HUES6 (cell line): ENCODE measurements around the gene ECI2.
"Not testable (repeated sequence)": the region's sequence is repeated elsewhere in the genome, so short reads cannot be mapped to it uniquely, and the experiment has no call there.

Source experiments
- H3K27ac ChIP-seq: 2 replicates; pipeline ENCODE4 v1.7.0; 2013; ENCODE audit warnings: low read depth, mild to moderate bottlenecking, low read length, inconsistent platforms
- H3K27me3 ChIP-seq: 2 replicates; pipeline ENCODE4 v1.6.1; 2013; ENCODE audit warnings: low read length; ENCODE audit not compliant: control insufficient read depth, insufficient read depth
- H3K36me3 ChIP-seq: 2 replicates; pipeline ENCODE4 v1.6.1; 2013; ENCODE audit warnings: low read length; ENCODE audit not compliant: control insufficient read depth, insufficient read depth
- H3K4me1 ChIP-seq: 2 replicates; pipeline ENCODE4 v1.6.1; 2013; ENCODE audit warnings: low read length; ENCODE audit not compliant: control insufficient read depth, insufficient read depth
- H3K4me3 ChIP-seq: 2 replicates; pipeline ENCODE4 v1.5.1; 2013; ENCODE audit warnings: low read depth, low read length
- H3K9ac ChIP-seq: one replicate; pipeline ENCODE4 v1.6.1; 2013; ENCODE audit warnings: mild to moderate bottlenecking, low read length
- H3K9me3 ChIP-seq: 2 replicates; pipeline ENCODE4 v1.6.1; 2013; ENCODE audit warnings: low read depth, low read length; ENCODE audit not compliant: control insufficient read depth, insufficient read depth

Gene ECI2

GRCh38 chr6:4124351-4124750, 11.0 kb downstream of the ECI2 start:
- peaks cover 5% of the 10 kb centered on the region; the same call in 1 of the 2 replicates for H3K9me3 ChIP-seq
- H3K4me3 ChIP-seq = no peak overlapping the region
- H3K36me3 ChIP-seq = peaks cover 81% of the 10 kb centered on the region
- H3K9ac ChIP-seq = no peak overlapping the region
- no peaks in the 10 kb centered on the region for H3K4me1 ChIP-seq
- H3K27me3 ChIP-seq = no peaks in the 10 kb centered on the region
- H3K27ac ChIP-seq = no peak overlapping the region

- no peaks in the 10 kb centered on the region for H3K27me3 ChIP-seq
- no peaks in the 10 kb centered on the region for H3K4me1 ChIP-seq
- H3K4me3 ChIP-seq = no peak overlapping the region
- no peak overlapping the region for H3K27ac ChIP-seq
- peaks cover 45% of the 10 kb centered on the region for H3K36me3 ChIP-seq
- H3K9me3 ChIP-seq = peaks cover 6% of the 10 kb centered on the region; the same call in 1 of the 2 replicates
- H3K9ac ChIP-seq = no peak overlapping the region
Observed at GRCh38 chr6:4115741-4116140, 19.6 kb downstream of the ECI2 start.

DNA sequence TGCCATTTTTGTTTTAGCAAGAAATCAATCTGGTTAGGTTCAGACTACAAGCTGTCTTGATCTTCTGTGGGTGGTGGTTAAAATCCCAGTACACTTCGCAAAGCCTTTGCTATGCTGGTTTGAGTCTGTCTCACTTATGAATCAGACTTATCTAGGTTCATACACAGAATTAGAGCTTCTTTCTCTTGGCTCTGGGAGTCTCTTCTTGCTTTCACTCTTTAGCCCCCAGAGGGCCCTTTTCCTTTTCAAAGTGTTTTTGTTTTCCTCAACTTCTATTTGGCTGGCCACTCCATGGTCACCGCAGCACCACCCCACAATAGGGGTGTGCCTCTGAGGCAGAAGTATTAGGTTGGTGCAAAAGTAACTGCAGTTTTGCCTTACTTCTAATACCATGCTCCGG, 21.3 kb downstream of the ECI2 start:
- Histone ChIP-seq H3K27me3 (no peaks in the 10 kb centered on the region), H3K9ac (no peak overlapping the region), H3K4me1 (no peaks in the 10 kb centered on the region), H3K9me3 (peaks cover 5% of the 10 kb centered on the region; the same call in 1 of the 2 replicates), H3K27ac (no peak overlapping the region), H3K4me3 (no peak overlapping the region), H3K36me3 (peaks cover 32% of the 10 kb centered on the region)

DNA sequence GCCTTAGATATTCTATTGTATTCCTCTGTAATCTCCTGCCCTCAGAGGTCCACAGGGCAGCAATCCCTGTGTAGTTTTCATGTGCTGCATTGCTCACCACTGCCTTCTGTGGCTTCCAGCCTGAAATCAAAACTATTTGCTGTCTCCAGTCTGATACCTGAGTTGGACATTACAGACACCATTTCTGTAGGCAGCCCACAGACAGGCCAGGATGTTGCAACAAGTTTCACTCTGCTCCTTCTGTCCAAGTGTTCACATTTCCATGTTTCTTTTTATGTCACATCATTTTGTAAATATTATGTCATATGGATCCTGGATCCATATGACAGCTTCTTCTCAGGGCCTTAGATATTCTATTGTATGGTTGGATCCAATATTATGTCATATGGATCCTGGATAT, 21.7 kb downstream of the ECI2 start:
- Histone ChIP-seq H3K36me3 (peaks cover 27% of the 10 kb centered on the region), H3K4me1 (no peaks in the 10 kb centered on the region), H3K9ac (no peak overlapping the region), H3K27me3 (no peaks in the 10 kb centered on the region), H3K9me3 (peaks cover 5% of the 10 kb centered on the region; the same call in 1 of the 2 replicates), H3K27ac (no peak overlapping the region), H3K4me3 (no peak overlapping the region)

DNA sequence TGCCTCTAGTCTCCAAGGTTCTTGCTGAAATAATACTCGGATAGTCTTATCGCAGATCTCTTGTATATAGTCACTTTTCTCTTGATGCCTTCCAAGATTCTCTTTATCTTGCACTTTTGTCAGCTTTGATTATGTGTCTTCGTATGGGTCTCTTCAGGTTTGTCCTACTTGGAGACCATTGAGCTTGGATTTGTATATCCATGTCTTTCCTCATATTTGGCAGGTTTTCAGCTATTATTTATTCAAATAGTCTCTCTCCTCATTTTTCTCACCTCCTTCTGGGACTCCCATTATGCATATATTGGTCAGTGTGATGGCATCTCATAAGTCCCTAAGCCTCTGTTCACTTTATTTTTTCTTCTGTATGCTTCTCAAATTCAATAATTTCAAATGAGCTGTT, 23.0 kb downstream of the ECI2 start:
- H3K27me3 ChIP-seq = no peaks in the 10 kb centered on the region
- no peak overlapping the region for H3K27ac ChIP-seq
- H3K36me3 ChIP-seq = peaks cover 20% of the 10 kb centered on the region
- no peak overlapping the region for H3K9ac ChIP-seq
- peaks cover 5% of the 10 kb centered on the region; the same call in 1 of the 2 replicates for H3K9me3 ChIP-seq
- H3K4me1 ChIP-seq = no peaks in the 10 kb centered on the region
- H3K4me3 ChIP-seq = no peak overlapping the region

GRCh38 chr6:4109363-4109815, 26.0 kb downstream of the ECI2 start:
- not testable (repeated sequence) for H3K4me3 ChIP-seq, H3K9ac ChIP-seq, H3K27ac ChIP-seq, H3K4me1 ChIP-seq, H3K36me3 ChIP-seq, H3K9me3 ChIP-seq, H3K27me3 ChIP-seq

DNA sequence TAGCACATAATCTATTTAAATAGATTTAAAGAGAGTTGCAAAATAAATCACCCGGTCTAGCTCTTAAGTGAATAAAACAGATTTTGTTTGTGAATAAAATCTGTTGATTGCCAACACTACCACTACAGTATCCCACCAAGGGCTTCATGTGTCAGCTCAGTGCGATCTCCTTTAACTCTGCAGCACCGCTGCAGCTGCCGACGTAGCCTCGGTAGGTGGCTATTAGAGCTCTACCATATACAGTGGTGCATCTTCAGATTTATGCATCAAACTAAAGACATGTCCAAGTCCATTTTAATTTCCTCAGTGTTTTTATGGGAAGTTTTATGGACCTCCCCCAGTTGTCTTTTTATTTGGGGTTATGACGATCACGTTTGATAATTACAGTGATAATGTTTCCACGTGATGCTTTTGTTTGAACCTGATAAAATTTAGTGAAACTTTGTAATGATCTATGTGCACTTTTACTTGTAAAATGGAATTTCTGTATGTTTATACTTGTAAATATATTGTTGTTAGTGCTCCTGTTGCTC, 26.7 kb downstream of the ECI2 start:
- Histone ChIP-seq H3K9ac (no peak overlapping the region), H3K36me3 (no peaks in the 10 kb centered on the region), H3K9me3 (peaks cover 5% of the 10 kb centered on the region; the same call in 1 of the 2 replicates), H3K4me1 (no peaks in the 10 kb centered on the region), H3K27me3 (no peaks in the 10 kb centered on the region), H3K4me3 (no peak overlapping the region), H3K27ac (no peak overlapping the region)

- Histone ChIP-seq H3K9ac (no peak overlapping the region), H3K27me3 (no peaks in the 10 kb centered on the region), H3K4me3 (no peak overlapping the region), H3K36me3 (no peaks in the 10 kb centered on the region), H3K9me3 (0 out of 2 replicates have a peak, but pooled peaks cover 5% of the 10 kb centered on the region), H3K4me1 (no peaks in the 10 kb centered on the region), H3K27ac (no peak overlapping the region)
Observed at GRCh38 chr6:4107873-4108272, 27.5 kb downstream of the ECI2 start.

GRCh38 chr6:4105980-4106536, 29.3 kb downstream of the ECI2 start:
- Histone ChIP-seq H3K36me3 (no peaks in the 10 kb centered on the region), H3K4me3 (no peak overlapping the region), H3K27ac (no peak overlapping the region), H3K4me1 (no peaks in the 10 kb centered on the region), H3K9me3 (no peaks in the 10 kb centered on the region), H3K9ac (no peak overlapping the region), H3K27me3 (no peaks in the 10 kb centered on the region)

DNA sequence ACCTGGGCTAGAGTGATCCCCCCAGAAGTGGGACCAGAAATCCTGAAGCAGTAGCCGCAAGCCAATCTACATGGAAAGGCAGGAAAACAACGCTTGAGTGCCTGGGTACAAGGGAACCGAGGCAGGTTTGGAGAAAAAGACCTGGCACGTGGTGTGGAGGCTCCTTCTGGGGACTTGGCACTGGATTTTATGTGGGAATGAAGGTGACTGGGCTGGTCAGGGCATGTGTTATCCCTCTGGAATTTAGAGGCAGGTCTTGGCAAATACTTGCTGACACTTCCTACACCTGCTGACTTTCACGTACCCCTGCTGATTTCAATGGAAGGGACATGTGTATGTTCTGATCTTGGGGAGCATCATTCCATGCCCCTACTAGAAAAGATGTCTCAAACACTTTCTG, 31.4 kb downstream of the ECI2 start:
- H3K4me3 ChIP-seq = no peak overlapping the region
- no peaks in the 10 kb centered on the region for H3K36me3 ChIP-seq
- no peak overlapping the region for H3K27ac ChIP-seq
- H3K9me3 ChIP-seq = no peaks in the 10 kb centered on the region
- H3K27me3 ChIP-seq = no peaks in the 10 kb centered on the region
- H3K9ac ChIP-seq = no peak overlapping the region
- no peaks in the 10 kb centered on the region for H3K4me1 ChIP-seq

DNA sequence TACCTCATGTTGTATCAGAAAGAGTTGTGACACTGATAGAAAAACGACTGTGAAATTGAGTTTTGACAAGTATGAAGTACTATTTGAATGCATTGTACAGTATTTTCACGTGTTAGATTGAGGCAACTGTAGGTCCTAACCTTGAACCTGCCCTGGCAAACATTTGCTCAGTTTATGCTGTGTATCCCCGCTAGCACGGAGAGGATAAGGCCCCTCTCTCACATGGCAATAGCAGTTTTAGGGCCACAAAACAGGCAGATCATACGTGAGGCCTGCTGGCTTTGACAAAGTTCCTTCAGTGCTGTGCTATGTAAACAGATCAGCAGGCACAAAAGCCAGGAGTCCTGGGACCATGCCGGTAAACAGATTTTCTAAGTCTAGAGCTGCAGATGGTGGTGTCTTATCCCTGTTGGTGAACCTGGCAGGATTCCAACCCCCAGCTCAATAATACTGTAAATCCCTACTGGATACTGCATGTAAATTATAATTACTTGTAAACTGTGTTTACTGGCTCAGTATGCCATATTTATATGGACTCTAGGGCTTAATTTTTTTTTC, 32.6 kb downstream of the ECI2 start:
- no peaks in the 10 kb centered on the region for H3K9me3 ChIP-seq
- no peak overlapping the region for H3K4me3 ChIP-seq
- no peaks in the 10 kb centered on the region for H3K4me1 ChIP-seq
- H3K27ac ChIP-seq = no peak overlapping the region
- no peak overlapping the region for H3K9ac ChIP-seq
- H3K36me3 ChIP-seq = no peaks in the 10 kb centered on the region
- no peaks in the 10 kb centered on the region for H3K27me3 ChIP-seq
